Left renal pelvis (tissue), 4 donors: ENCODE measurements around the gene KCNJ4. TPM values are rescaled to one million over a fixed set of nuclear protein-coding genes. Genes with fewer than 3 reads are reported as not detected.

Source experiments
- DNase-seq, 4 donors: peaks; one replicate each; pipeline ENCODE4 v3.0.0-alpha.2; 2013; ENCODE audit warnings: low read depth in 4 of 4, low spot score in 3 of 4
- polyA plus RNA-seq, 4 donors: library from polyadenylated mRNA; unstranded; fragments of 120-200 nt; gene quantifications; one replicate each; pipeline ENCODE4 v1.2.1, GENCODE V29; 2013; ENCODE audit not compliant: insufficient read length in 4 of 4

The KCNJ4 gene
- 1 to 10 TPM in 1 of 4 donors, under 1 TPM in 3; 0.23 to 1.5 (median 0.33) TPM for polyA plus RNA-seq

GRCh38 chr22:38455076-38455529, at the start of gene KCNJ4:
Gene KCNJ4 (minus strand): TSS chr22:38455199. CDS start chr22:38428132, 27,067 bp downstream.
- no peak for DNase-seq

- DNase-seq, result no peak
Observed at GRCh38 chr22:38503021-38503420, 48.0 kb upstream of the KCNJ4 start.

- no peak for DNase-seq
Observed at GRCh38 chr22:38501797-38502672, 47.0 kb upstream of the KCNJ4 start.

GRCh38 chr22:38497869-38498268, 42.9 kb upstream of the KCNJ4 start:
- DNase-seq, result no peak

- no peak for DNase-seq
Observed at GRCh38 chr22:38494939-38495338, 39.9 kb upstream of the KCNJ4 start.

- no peak for DNase-seq
Observed at GRCh38 chr22:38494498-38494897, 39.5 kb upstream of the KCNJ4 start.

- no peak for DNase-seq
Observed at GRCh38 chr22:38491707-38492348, 36.8 kb upstream of the KCNJ4 start.

- no peak for DNase-seq
Observed at GRCh38 chr22:38490915-38491314, 35.9 kb upstream of the KCNJ4 start.

GRCh38 chr22:38490475-38490874, 35.5 kb upstream of the KCNJ4 start:
- DNase-seq, result no peak

- no peak for DNase-seq
Observed at GRCh38 chr22:38489561-38490145, 34.7 kb upstream of the KCNJ4 start.

GRCh38 chr22:38489142-38489541, 34.1 kb upstream of the KCNJ4 start:
- DNase-seq, result no peak

GRCh38 chr22:38487946-38488345, 32.9 kb upstream of the KCNJ4 start:
- no peak for DNase-seq

- DNase-seq, result no peak
Observed at GRCh38 chr22:38485783-38486182, 30.8 kb upstream of the KCNJ4 start.

GRCh38 chr22:38484244-38484643, 29.2 kb upstream of the KCNJ4 start:
- no peak for DNase-seq

- no peak for DNase-seq
Observed at GRCh38 chr22:38482662-38483308, 27.8 kb upstream of the KCNJ4 start.

GRCh38 chr22:38481871-38482332, 26.9 kb upstream of the KCNJ4 start:
- DNase-seq, result no peak

- no peak for DNase-seq
Observed at GRCh38 chr22:38481162-38481870, 26.3 kb upstream of the KCNJ4 start.

GRCh38 chr22:38479096-38479837, 24.3 kb upstream of the KCNJ4 start:
- DNase-seq, result no peak

- DNase-seq, result no peak
Observed at GRCh38 chr22:38477585-38477984, 22.6 kb upstream of the KCNJ4 start.
